ENCODE results near the gene NECAB2.

The NECAB2 gene

DNA sequence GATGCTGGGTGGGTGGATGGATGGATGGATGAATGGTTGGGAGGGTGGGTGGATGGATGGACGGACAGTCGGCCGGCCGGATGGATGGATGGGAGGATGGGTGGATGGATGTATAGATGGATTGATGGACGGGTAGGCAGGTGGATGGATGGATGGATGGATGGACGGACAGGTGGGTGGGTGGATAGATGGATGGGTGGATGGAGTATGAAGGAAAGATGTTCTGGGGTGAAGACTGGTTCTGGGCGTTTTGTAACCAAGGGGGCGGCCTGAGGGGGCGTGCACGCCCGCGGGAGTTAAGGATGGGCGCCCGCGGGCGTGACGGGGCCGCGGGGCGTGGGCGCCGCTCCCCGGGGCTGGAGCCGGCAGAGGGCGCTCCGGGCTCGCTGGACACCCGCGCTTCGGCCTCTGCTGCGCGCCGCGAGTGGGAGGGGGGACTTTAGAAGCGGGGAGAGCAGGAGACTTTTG lies at the start of gene NECAB2:
Gene NECAB2, plus strand, starts transcription at position 407 of the 468 bp plus-strand sequence. CDS start 405 bp downstream, outside the sequence.
- peak; percentile 62 for DNase-seq (ENCODE audit: low read depth, low spot score)

DNA sequence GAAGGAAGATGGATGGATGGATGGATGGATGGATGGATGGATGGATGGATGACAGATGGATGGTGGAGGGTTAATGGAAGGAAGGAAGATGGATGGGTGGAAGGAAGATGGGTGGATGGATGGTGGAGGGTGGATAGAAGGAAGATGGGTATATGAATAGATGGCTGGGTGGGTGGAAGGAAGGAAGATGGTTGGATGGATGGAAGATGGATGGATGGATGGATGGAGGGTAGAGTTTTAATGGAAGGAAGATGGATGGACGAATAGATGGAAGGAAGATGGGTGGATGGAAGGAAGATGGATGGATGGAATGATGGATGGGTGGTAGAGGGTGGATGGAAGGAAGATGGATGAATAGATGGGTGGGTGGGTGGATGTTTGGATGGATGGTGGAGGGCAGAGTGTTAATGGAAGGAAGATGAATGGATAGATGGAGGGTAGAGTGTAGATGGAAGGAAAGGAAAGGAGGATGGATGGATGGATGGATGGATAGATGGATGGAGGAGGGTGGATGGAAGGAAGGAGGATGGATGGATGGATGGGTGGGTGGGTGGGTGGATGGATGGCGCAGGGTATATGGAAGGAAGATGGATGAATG lies 47.1 kb upstream of the NECAB2 start:
- no peak for DNase-seq (ENCODE audit: low read depth, low spot score)

DNA sequence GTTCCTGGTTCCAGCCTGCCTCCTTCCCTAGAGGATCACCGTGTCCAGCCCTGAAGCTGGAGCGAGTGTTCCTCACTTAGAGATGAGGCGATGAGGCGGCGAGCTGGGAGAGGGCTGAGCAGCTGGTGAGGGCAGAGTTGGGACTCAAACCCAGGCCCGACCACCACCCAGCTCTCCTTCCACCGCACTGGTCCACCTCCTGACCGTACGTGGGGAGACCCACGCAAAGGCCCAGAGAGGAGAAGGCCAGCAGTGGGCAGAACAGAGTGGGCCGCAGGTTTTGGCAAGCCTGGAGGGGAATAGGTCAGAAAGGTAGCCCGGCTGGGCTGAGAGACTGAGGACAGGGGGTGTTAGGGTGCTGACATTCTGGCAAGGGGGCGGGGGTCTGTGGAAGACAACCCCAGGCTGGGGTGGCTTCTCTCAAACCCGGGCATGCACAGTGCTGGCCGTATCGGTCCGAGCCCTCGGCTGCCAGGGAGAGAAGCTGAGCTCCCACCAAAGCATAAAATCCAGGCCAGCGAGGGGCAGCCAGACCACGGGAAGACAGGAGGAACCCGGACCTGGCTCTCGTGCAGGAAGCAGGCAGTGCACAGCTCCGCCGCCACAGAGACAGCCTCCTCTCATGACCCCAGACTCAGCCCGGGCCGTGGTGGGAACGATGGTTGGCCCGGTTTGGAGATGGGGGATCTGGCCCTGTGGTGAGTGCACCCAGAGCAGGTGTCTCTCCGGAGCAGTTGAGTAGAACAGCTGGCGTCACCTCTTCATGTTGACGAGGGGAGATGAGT lies 44.3 kb upstream of the NECAB2 start:
- no peak for DNase-seq (ENCODE audit: low read depth, low spot score)

DNA sequence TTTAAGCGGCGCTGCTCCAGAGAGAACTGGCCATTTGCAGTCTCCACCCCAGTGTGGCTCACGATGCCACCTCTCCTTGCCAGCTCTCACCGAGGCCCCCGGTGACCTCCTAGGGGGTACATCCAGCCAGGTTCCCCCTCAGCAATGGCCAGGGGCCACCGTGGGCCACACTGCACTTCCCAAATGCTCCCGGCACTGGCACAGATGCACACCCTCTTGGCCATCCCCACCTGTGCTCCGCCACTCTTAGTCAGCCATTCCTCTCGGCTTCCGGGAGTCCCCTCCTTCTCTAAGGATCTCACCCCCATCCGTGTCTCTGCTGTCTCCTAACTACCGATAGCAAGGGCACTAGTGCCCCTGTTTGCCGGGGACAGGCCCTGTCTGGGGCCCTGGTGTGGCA lies 43.4 kb upstream of the NECAB2 start:
- DNase-seq (ENCODE audit: low read depth, low spot score) = no peak

DNA sequence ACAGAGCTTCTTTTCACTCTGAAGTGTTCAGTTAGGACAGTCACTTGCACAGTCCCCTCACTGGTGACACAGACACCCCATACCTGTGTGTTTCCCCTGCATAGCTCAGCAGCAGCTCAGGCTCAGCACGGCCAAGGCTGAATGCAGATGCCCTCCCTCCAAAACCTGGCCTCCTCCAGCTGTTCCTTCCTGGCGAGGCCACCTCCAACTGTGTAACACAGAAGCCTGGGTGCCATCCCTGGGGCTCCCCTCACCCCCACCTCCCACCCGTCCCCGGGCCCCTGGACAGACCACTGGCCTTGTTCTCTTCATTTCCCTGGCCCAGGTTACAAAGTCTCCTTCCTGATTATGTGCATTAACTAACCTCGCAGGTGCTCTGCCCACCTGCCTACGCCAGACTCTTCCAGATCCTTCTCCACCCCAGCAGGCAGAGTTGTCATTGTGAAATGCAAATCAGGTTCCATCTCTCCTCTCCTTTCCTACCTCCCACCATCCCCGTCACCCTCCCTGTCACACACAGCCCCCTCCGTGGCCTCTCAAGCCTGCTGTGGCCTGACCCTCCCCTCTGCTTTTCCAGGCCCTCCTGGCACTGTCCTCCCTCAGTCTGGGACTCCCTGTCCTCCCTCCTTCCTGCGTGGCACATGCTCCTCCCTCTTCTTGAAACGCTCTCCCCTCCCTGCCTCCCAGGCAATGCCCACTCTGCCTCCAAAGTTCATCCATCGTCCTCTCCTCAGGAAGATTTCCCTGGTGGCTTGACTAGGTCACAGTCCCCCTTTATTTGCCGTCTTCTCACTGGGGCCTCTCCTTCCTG lies 42.7 kb upstream of the NECAB2 start:
- no peak for DNase-seq (ENCODE audit: low read depth, low spot score)

DNA sequence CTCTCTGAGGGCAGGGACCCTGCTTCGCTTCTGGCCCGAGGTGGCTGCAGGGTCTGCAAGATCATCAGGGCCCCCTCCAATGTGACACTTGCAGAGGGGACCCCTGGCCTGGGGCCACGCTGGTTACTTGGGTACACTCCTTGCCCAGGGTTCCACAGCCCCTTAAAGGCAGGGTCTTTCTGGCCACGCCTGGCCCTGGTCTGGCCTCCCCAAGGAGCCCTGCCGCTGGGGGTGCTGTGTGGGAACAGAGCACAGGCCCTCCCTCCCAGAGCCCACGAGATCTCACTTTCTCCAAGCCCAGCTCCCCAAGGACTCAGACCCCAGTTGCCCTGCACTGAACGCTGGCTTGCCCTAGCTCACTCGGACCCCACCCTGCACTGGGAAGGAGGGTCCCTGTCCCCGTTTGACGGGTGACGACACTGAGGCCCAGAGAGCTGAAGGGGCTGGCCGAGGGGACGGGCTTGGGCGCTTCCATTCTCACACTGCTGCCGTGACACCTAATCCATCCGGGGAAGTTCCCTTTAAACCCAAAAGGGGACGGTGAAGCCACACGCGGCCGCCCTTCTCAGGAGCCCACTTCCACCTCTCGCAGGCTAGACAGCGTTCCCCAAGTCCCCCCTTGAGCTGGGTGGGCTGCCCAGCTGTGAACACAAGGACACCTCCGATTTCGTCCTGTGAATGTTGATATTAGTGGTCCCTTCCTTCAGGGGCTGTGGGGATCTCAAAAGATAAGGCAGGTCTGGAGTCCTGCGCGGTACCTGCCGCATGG lies 41.9 kb upstream of the NECAB2 start:
- DNase-seq (ENCODE audit: low read depth, low spot score) = no peak

DNA sequence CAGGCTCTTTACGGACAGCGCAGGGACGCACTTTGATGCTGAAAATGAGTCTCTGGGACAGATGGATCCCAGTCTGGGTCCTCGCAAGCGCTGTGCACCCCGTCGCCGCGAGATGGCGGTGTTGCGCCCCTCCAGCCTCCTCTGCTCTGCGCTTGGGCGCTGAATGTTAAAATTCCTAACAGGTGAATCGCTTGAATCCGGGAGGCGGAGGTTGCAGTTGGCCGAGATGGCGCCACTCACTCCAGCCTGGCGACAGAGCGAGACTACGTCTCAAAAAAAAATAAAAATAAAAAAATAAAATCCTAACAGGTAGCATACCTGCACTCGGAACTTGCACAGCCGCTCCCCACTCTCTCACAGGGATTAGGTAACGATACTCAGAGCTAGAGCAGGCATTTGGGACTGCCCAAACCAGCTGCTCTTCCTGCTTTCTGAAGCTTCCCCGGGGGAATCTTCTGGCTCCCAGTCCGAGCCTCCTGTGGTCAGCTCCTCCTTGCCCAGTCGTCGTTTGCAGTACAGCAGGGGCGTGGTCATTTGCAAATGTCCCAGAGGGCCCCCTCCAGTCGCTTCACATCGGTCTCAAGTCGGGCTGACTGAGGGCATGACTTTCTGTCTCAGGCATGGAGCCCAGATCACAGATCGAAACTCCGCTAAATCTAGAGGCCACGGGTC lies 41.2 kb upstream of the NECAB2 start:
- peak; percentile 90 for DNase-seq (ENCODE audit: low read depth, low spot score)

DNA sequence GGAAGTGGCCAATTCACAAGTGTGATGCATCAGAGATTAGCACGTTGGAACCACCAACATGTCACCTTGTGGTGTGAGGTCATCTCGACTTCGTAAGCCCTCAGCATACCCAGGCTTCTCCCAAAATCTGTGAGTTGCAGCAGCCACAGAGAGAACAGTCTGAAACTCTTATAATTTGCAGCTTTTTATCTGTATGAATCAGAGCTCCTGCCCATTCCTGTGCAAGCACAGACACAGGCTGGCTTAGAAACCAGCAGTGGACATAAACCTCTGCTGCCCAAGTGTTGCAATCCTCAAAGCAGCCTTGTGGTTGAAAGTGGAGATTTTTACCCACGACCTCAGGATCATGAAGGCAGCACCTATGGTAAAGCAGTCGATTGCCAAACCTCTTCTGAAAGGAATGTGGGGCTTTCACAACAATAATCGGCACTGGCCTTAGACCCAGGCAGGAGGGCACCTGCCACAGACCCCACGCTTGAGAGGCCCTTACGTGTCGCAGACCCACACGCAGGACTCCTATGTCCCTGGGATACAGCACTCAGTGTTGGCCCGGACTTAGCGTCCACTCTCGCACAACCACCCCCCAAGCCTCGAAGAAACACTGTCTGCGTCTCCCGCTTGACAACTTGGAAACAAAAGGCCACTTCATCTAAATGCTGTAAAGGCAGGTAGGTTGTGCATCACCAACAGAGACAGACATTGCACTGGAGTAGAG lies 39.5 kb upstream of the NECAB2 start:
- peak; percentile 45 for DNase-seq (ENCODE audit: low read depth, low spot score)

DNA sequence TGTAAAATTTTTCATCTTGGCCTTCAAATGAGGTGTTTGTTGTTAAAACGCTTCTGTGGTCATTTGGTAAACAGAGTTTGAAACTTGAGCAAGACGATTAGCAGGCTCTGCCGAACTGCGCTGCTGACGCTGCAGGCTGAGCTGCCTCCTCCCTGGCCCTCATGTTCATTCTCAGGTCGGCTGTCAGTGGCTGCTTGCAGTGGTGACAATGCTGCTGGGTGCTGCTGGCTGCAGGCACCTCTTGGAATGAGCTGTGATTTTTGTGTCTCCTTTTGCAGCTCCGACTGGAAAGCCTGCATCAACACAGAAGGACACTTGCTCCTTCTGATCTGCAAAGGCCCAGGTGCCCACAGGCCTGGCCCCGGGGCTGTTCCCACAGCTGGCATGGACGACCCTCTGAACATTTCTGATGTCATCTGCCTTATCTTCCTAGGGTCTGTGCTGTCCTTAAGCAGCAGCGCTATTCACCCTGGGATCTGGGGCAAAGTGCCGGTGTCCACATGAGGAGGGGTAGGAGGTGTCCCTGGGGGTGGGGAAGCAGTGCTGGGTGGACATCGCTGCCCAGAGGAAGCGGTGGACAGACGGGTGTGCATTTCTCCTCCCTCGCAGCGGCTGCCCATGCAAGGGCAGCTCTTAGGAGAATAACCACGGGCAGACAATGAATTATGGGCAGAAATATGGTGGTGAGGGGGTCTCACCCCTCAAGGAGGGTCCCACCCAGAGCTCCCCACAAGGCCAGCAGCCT lies 38.1 kb upstream of the NECAB2 start:
- no peak for DNase-seq (ENCODE audit: low read depth, low spot score)

DNA sequence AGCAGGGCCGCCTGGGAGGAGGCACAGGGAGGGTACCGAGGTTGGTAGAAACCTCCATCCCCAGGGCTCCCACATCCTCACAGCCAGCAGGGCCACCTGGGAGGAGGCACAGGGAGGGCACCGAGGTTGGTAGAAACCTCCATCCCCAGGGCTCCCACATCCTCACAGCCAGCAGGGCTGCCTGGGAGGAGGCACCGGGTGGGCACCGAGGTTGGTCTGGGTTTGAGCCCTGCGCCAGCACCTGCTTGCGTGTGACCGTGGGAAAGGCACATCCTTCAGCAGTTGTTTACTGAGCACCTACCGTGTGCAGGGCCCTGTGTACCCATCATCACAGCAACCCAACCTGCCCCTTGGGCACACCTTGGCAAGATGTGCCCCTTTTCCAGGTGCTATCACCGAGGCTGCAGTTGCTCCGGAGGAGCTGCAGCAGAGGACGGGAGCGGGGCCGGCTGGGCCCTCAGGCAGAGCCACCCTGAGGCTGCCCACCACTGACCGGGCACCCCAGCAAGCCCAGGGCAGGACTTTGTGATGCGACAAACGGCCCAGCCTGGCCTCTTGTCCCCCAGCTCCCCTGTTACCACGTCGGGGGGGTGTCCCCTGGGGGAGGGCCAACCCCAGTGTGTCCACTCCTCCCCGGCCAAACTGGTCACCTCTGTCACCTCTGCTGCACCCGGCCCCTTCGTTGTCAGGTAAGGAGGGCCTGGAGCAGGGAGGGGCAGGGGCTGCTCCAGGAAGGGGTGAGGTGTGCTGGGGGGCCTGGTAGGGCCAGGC lies 37.1 kb upstream of the NECAB2 start:
- no peak for DNase-seq (ENCODE audit: low read depth, low spot score)

DNA sequence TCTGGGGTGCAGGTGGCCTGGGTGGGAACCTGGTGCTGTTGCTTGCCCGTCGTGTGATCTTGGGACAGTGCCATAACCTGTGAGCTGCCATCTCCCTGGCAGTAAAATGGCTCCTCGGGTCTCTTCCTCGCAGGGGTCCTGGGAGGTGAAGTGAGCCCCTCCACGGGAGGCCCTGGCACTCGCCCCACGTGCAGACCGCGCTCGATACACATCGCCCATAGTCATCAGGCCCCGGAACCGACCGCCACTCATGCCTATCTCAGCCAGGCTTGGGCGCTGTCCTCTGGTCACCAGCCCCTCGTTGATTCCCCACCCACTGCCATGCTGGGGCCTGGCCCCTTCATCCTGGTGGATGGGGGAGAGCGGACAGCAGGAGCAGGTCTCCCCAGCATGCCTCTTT lies 36.5 kb upstream of the NECAB2 start:
- no peak for DNase-seq (ENCODE audit: low read depth, low spot score)

DNA sequence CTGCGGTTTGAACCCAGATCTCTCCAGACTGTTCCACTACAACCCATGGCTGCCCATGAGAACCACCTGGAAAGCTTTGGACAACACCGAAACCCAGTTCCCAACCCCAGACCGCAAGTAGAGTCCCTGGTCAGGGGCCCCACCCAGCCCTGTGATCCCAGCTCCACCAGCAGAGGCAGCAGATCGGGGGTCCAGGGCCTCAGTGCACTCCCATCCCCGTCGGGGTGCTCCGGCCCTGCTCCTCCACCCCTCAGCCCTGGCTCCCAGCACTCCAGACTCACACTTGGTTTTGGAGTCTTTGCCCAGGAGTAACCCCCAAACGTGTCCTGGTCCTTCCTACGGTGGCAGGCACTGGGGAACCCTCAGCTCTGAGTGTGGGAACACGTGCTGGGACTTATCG lies 35.7 kb upstream of the NECAB2 start:
- no peak for DNase-seq (ENCODE audit: low read depth, low spot score)

DNA sequence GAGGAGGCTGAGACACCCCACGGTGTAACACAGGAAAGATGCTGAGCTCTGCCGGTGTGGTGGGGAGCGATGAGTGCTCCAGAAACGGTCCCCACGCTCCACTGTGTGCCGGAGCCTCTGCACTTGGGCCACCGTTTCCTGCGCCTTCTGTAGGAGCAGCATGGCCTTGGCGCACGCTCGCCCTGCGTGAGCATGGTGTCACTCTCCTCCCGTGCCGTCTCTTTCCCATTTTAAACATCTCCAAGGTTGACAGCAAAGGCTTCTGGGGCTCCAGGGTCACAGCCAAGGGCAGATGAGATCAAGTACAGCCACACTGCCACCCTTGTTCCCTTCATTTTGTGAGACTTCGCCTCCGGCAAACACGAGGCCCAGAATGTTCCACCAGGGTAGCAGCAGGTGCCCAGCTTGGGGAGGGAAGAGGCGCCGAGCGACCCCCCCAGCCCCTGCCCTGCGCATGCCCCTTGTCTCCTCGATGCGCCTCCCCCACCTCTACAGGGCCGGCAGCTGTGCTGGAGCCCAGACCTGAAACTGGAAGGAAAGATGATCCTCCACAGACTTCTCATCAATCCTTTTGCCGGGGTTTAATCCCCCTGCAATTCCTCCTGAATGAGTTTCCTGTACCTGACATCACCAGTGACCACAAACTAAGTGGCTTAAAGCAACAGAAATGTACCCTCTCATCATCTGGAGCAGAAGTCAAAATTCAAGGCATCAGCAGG lies 34.9 kb upstream of the NECAB2 start:
- peak; percentile 14 for DNase-seq (ENCODE audit: low read depth, low spot score)

DNA sequence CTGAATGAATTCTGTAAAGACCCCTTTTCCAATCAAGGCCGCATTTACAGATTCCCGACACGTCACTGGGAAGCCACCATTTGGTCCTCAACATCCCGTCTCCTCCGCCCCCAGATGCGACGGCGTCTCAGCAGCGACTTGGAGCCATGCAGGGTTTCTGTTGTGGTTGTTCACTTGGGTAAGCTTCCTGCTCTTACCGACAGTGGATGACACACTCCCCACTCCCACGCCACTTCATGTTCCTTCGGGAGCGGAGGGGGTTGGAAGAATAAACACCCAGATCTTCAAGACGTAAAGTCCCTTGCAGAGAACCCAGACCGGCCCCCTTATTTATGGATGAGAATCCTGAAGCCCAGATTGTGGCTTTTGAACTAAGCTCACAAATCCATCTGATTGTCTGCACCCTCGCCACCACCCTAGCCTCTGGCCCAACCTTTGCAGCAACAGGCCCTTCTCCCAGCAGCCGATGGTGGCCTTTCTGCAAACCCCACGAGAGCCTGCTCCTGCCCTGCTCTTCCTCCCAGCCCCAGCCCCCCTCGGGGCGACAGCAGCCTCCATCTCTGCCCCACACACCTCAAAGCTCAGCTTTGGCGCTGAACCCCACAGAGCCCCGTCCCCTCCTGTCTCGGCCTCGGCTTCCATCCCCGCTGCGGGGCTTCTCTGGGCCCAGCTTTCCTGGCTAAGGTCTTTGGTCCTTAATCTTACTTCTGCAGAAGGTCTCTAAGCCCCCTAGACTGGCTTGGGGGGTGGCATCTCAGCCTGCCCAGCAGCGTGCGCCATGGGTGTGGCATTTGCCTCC lies 34.0 kb upstream of the NECAB2 start:
- DNase-seq (ENCODE audit: low read depth, low spot score) = peak; percentile 16

DNA sequence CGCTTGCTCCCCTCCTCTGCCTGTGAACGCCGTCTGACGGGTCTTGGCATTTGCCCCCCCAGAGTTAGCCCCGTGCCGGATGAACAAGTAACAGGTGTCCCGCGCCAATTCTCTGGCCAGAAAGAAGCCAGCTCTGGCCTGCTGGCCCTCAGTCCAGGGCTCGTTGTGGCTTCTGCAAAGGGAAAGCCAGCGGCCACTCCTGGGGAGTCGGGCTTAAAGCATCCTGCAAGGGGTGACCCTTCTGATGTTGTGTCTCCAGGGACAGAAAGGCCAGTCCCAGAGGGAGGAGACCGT lies 33.4 kb upstream of the NECAB2 start:
- DNase-seq (ENCODE audit: low read depth, low spot score) = no peak

DNA sequence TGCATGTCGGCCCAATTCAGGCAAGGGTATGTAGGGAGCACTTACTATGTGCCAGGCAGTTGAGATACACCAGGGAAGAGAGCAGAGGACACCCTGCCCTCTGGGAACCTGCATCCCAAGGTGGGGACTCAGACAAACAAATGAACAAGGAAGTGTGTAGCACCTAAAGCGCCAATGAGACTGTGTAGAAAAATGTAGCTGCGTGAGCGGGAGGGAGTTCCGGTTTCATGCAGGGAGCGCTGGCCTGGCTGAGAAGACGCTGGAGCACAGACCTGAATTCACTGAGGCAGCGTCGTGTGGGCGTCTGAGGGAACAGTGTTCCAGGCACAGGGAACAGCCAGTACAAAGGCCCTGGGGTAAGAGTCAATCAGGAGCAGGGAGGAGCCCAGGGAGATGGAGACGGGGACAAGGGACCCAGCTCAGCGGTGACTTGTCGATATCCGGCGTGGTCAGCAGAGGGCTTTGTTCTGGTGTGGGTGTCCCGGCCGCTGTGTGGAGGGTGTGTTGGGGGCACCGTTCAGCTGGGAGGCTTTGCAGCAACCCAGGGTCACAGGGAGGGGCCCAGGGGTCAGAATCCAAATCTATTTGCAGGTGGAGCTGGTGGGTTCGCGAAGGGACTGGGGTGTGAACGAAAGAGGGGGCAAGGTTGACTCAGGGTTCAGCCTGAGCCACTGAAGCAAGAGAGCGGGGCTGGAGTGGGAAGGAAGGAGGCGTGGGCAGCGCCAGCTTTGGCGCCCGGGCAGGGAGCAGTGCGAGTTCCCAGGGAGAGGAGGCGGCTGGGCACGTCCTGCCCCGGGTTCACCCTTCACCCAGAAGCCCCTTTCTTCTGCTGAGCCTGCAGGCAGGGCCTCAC lies 32.8 kb upstream of the NECAB2 start:
- DNase-seq (ENCODE audit: low read depth, low spot score) = no peak

DNA sequence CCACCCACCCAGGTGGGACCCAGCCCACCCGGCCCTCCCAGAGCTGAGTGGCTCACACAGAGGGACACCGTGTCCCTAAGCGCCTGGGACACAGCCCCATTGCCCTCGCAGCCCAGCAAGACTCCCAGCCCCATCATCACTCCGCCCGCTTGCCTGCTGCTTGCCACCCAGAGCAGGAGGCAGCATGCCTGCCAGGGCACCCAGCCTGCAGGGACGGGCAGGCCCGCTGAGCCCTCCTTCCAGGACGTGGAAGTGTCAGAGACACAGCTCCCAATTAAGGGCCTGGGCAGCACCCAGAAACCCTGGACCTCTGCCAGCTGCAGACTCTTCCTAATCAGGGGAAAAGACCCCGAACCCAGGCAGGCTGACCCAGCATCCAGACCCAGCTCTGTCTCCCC lies 32.2 kb upstream of the NECAB2 start:
- no peak for DNase-seq (ENCODE audit: low read depth, low spot score)
